Neural crest cell (in vitro differentiated cells): ENCODE measurements around the gene CPOX. TPM values are rescaled to one million over a fixed set of nuclear protein-coding genes. Genes with fewer than 3 reads are reported as not detected.

Source experiments
- DNase-seq: peaks from one replicate; pipeline ENCODE4 v3.0.0; 2021; ENCODE audit warnings: low read depth, mixed read lengths, low spot score
- H3K27ac Mint-ChIP-seq: one replicate; pipeline ENCODE4 v1.8.0; 2021; ENCODE audit warnings: mild to moderate bottlenecking, mixed read lengths; ENCODE audit not compliant: unreplicated experiment
- H3K27me3 Mint-ChIP-seq: 2 replicates; pipeline ENCODE4 v1.8.0; 2021; ENCODE audit warnings: low read depth, mild to moderate bottlenecking, mixed read lengths
- H3K36me3 Mint-ChIP-seq: 2 replicates; pipeline ENCODE4 v1.8.0; 2021; ENCODE audit warnings: low read depth, mild to moderate bottlenecking, mixed read lengths
- H3K4me1 Mint-ChIP-seq: 2 replicates; pipeline ENCODE4 v1.8.0; 2021; ENCODE audit warnings: mixed read lengths
- H3K4me3 Mint-ChIP-seq: one replicate; pipeline ENCODE4 v1.8.0; 2021; ENCODE audit warnings: mild to moderate bottlenecking, mixed read lengths
- H3K9me3 Mint-ChIP-seq: 2 replicates; pipeline ENCODE4 v1.8.0; 2021; ENCODE audit warnings: mixed read lengths
- CTCF ChIP-seq: fragments of 200-600 bp; sonication (generic); conservative IDR thresholded peaks from 2 replicates; pipeline ENCODE4 v1.5.0; 2021; ENCODE audit warnings: antibody characterized with exemption, mild to moderate bottlenecking
- total RNA-seq: library from RNA; stranded (reverse); gene quantifications from 2 replicates; pipeline ENCODE4 v1.2.1, GENCODE V29; 2021

The CPOX gene
- total RNA-seq, 1 donor from 2014 or later = 28.1 TPM

DNA sequence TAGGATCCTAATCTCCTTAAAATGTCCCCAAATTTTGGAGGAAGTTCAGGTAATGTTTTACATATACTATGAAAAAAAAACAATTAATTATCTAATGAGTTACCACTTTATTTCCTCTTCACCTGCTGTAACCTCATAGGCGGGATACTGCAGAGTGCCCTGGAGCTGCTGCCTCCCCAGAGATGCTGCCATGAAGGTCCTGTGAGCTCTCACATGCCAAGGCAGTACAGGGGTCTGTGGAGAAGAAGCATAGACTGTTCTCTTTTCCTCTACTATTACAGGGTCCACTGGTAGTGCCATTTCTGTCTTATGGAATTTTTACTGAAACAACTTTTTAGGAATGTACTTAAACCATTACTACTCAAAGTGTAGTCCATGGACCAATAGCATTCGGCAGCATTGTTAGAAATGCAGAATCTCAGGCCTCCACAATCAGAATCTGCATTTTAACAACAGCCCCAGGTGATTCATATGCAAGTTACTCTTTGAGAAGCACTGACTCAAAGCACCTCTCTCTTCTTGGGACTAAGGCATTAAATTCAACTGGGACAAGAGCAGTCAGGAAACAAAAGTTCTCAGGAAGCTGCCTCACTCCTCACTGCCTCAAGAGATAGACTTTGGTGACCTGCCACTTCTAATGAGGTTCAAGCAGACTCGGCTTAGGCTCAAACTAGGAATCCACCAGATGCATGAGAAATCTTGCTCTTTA is 30.3 kb upstream of the CPOX start:
- TF ChIP-seq CTCF = no peak
- Mint-ChIP-seq H3K27me3 (no peaks in the 10 kb centered on the region), H3K4me3 (no peak overlapping the region), H3K36me3 (no peaks in the 10 kb centered on the region), H3K27ac (no peak overlapping the region), H3K4me1 (no peaks in the 10 kb centered on the region), H3K9me3 (no peaks in the 10 kb centered on the region)
- DNase-seq = no peak

GRCh38 chr3:98617841-98618240 is 24.4 kb upstream of the CPOX start:
- no peak for DNase-seq
- Mint-ChIP-seq H3K4me3 (no peak overlapping the region), H3K4me1 (peaks cover 16% of the 10 kb centered on the region), H3K9me3 (no peaks in the 10 kb centered on the region), H3K36me3 (no peaks in the 10 kb centered on the region), H3K27me3 (no peaks in the 10 kb centered on the region), H3K27ac (peak overlapping the region; percentile 4)
- TF ChIP-seq CTCF = no peak

- no peak overlapping the region for H3K27ac Mint-ChIP-seq
- H3K27me3 Mint-ChIP-seq = no peaks in the 10 kb centered on the region
- H3K9me3 Mint-ChIP-seq = no peaks in the 10 kb centered on the region
- peaks cover 4% of the 10 kb centered on the region for H3K36me3 Mint-ChIP-seq
- DNase-seq = no peak
- H3K4me1 Mint-ChIP-seq = peaks cover 16% of the 10 kb centered on the region
- H3K4me3 Mint-ChIP-seq = no peak overlapping the region
- TF ChIP-seq CTCF = no peak
Measured at GRCh38 chr3:98613616-98614015, 20.2 kb upstream of the CPOX start.

DNA sequence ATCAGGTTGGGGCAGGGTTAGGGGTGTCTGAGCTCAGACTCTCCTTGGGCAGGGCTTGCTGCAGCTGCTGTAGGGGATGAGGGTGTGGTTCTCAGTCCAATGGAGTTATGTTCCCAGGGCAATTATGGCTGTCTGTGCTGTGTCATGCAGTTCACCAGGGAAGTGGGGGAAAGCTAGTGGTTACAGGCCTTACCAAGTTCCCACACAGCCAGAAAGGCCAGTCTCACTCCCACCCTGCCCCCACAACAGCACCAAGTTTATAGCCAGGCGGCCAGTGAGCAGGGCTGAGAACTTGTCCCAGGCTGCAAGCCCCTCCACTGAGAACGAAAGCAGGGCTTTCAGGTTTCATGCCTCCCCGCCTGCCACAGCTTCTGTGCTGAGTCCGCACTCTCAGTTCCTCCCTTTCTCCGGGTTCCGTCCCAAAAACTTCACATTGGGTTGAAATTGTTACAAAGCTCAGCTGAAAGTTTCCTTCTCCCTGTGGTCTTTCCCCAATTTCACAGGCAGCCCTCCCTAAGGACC is 19.6 kb upstream of the CPOX start:
- Mint-ChIP-seq H3K4me1 (peaks cover 16% of the 10 kb centered on the region), H3K27ac (no peak overlapping the region), H3K36me3 (peaks cover 4% of the 10 kb centered on the region), H3K4me3 (no peak overlapping the region), H3K9me3 (no peaks in the 10 kb centered on the region), H3K27me3 (no peaks in the 10 kb centered on the region)
- no peak for DNase-seq
- no peak for TF ChIP-seq CTCF

DNA sequence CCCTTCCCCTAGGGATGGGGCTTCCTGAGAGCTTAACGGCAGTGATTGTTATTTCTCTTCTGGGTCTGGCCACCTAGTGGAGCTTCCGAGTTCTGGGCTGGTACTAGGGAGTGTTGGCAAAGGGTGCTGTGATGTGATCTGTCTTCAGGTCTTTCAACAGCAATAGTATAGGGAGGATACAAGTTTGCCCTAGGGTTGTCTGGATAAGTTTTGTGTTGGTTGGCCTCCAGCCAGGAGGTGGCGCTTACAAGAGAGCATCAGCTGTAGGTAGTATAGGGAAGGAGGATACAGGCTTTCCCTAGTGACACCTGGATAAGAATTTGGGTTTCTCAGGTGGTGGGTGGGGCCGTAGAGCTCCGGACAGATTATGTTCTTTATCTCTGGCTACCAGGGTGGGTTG is 19.2 kb upstream of the CPOX start:
- Mint-ChIP-seq H3K4me3 (no peak overlapping the region), H3K27ac (no peak overlapping the region), H3K4me1 (peaks cover 12% of the 10 kb centered on the region), H3K9me3 (no peaks in the 10 kb centered on the region), H3K27me3 (no peaks in the 10 kb centered on the region), H3K36me3 (peaks cover 4% of the 10 kb centered on the region)
- no peak for DNase-seq
- TF ChIP-seq CTCF = peak; percentile 12
